Cardiac ventricle fibroblast (primary cell): ENCODE measurements around the gene FBXO5. TPM values are rescaled to one million over a fixed set of nuclear protein-coding genes. Genes with fewer than 3 reads are reported as not detected.

Source experiments
- total RNA-seq: library from RNA; depleted of rRNA; stranded (reverse); fragments of >200 nt; gene quantifications from 2 replicates; pipeline ENCODE4 v1.2.3, GENCODE V29; 2015

FBXO5 gene
- total RNA-seq = 3.2 and 5.9 TPM in 2 replicates

DNA sequence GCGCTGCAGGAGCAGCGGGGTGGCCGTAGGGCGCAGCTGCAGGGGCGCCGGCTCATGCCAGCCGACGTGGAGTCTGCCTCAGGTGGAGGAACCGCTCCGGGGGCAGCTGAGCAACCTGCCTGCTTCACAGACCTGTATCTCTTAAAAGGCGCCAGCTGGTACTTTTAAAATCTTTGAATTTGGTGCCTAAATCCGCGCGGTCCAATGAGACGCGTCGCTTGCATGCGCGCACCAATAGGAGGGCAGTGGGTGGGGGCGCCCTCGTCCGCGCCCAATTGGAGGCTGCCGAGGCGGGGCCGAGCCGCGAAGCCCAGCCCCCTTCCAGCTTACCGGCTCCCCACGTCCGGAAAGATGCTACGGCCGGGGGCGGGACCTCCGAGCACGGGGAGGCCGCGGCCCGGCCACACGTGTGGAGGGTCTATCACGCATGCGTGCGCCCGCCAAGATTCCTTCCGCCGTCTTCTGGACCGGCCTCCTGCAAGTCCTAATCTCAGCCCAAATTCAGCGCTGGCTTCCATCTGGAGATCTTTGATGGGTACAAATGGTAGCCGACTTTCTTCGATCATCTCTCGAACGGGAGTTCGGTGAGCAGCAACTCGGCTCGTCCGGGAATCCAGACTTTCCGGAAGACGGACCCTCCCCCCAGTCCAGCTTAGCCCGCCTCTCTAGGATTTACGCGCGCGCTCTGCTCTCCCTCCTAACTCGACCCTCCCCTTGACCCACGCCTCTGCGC lies at the start of gene FBXO5:
Gene FBXO5 (minus strand): TSS at position 138 of the 733 bp plus-strand sequence. CDS start 82 bp downstream, at position 56.

DNA sequence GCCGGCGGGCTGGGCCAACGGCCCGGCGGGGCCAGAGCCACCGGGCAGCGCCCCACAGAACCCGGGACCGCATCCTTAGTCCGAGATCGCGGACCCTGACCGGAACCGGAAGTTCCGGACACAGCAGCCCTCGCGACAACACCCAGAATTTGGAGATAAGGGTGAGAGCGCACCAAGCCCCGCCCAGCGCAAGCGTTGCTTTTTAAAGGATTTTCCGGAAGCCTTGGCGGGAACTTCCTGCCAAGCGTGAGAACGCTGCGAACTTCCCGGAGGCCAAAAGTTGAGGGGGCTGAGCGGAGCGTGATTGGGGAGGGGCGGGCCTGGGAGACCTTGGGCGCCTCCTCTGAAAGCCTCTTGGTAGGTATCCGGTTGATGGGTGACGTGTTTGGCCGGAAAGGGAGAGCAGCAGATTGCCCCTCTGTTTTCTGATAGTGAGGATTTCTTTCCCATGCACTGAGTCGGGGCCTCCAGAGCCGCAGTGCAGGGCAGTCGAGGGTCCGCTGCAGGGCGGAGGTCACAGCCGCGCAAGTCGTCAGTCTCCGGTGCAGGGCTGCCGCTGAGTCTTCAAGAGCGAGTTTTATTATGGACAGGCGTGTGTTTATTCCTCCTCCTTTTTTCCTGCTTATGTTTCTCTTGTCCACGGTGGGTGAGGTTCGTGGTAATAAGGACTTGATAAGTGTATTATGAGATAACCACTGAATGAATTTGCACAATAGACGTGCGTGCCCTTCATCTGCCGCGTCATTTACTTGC lies 19.9 kb upstream of the FBXO5 start, which contains the start of gene MTRF1L:
Gene MTRF1L (minus strand): TSS at position 97 of the 753 bp plus-strand sequence. CDS start 24 bp downstream, at position 73.

Other genes with a start within 250 kb of the FBXO5 start
- not detected in 2 replicates for gene VIP, start 232.2 kb downstream of the FBXO5 start, total RNA-seq
- gene MTRF1L, start 19.7 kb upstream of the FBXO5 start, total RNA-seq = 10.3 and 13.4 TPM in 2 replicates
- gene RGS17, start 148.2 kb upstream of the FBXO5 start, total RNA-seq = 7.4 and 9.2 TPM in 2 replicates